HepG2 (cell line): ENCODE measurements around the gene QKI. TPM values are rescaled to one million over a fixed set of nuclear protein-coding genes. Genes with fewer than 3 reads are reported as not detected.
A peak's percentile ranks its signal among the peaks of the same experiment; 100 is the strongest.

ENCODE experiments used
- BHLHE40 ChIP-seq: IDR thresholded peaks from 2 replicates; pipeline ENCODE4 v1.6.1; 2011; ENCODE audit warnings: low read length, improper control_type of control experiment
- CEBPG ChIP-seq: IDR thresholded peaks from 2 replicates; pipeline ENCODE4 v1.6.1; 2016
- ZEB1 ChIP-seq: IDR thresholded peaks from 2 replicates; pipeline ENCODE4 v1.6.1; 2012; ENCODE audit warnings: mild to moderate bottlenecking, low read depth, inconsistent platforms; ENCODE audit not compliant: insufficient replicate concordance
- ZHX2 ChIP-seq, 2 experiments: sonication (generic) in 1 of 2; formaldehyde crosslinking in 1 of 2; IDR thresholded peaks; 2 replicates each; pipeline versions ENCODE4 v1.6.1 to v1.9.0; 2014 to 2022; ENCODE audit warnings: antibody characterized with exemption in 1 of 2, borderline replicate concordance in 1 of 2, inconsistent platforms in 1 of 2, low read depth in 1 of 2, missing genetic modification reagents in 1 of 2
- polyA plus RNA-seq, 8 experiments: library from polyadenylated mRNA; depleted of rRNA in 3 of 8; stranded (reverse) in 7 of 8; unstranded in 1 of 8; fragments of >200 nt; fragmentation: Illumina TruSeq in 4 of 8; extraction: Trizol in 4 of 8; gene quantifications; 2 replicates each; pipeline versions ENCODE4 v1.2.1 to v1.2.3, GENCODE V29; 2011 to 2016; ENCODE audit warnings: low read depth in 4 of 8, missing spikeins in 1 of 8, mixed read lengths in 1 of 8; ENCODE audit not compliant: insufficient read depth in 1 of 8
- total RNA-seq, 5 experiments: library from RNA; depleted of rRNA; stranded (reverse); fragments of >200 nt; fragmentation: Illumina TruSeq; extraction: Trizol; gene quantifications; 2 replicates each; pipeline ENCODE4 v1.2.3, GENCODE V29; 2016; ENCODE audit warnings: low read depth in 1 of 5

Gene QKI
- total and polyA plus RNA-seq, 2 of the 13 experiments (the other 11 are each of a cell fraction or from before 2014, with no cell fraction given) = 136 to 137 TPM

DNA sequence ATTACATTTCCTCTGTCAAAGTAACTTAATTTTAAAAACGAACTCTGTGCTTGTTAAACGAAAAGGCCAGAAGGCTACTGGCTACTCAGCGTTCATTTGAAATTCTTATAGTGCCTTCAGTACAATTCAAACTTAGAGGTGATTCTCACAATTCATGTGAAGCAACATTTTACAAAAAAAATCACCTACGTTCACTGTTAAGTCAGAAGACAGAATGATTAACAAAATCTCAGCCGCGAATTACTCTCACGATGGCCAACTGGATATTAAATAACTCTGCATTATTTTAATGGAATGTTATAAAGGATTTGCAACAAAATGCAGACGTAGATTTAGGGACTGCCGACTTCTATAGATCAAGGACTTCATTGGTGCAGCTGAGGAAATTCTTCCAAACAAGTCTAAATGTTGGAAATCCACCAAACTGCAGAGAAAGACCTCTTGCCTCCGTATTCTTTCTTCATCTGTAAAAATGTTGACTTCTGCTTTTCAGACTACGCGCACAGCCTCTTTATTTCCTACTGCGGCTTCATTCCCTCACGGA is 1.6 kb upstream of the QKI start (continued):
- TF ChIP-seq ZEB1 (peak; percentile 19), ZHX2 (IDR thresholded peaks at IDR 0.05; ENCODE audit: low read depth) (no peak), ZHX2 (CRISPR knock-in tag; IDR thresholded peaks at IDR 0.05; ENCODE audit: borderline replicate concordance) (0 out of 2 replicates have a peak, but pooled peaks have one; percentile 15), CEBPG (CRISPR knock-in tag) (peak; percentile 24; the same call in 1 of the 2 replicates), BHLHE40 (0 out of 2 replicates have a peak, but pooled peaks have one; percentile 0)
